AG08396 (cell line): Measurements from ENCODE around the gene LRG1.
A peak's percentile ranks its signal among the peaks of the same experiment; 100 is the strongest.
"Not testable (repeated sequence)": the region's sequence is repeated elsewhere in the genome, so short reads cannot be mapped to it uniquely, and the experiment has no call there.

Source experiments
- DNase-seq: peaks from one replicate; pipeline ENCODE4 v3.0.0; 2012; ENCODE audit warnings: low spot score, mixed read lengths

LRG1 gene

GRCh38 chr19:4550479-4551050, 10.7 kb upstream of the LRG1 start:
- DNase-seq: no peak

GRCh38 chr19:4550018-4550417, 10.2 kb upstream of the LRG1 start:
- no peak for DNase-seq

GRCh38 chr19:4548238-4548584, 8.4 kb upstream of the LRG1 start:
- DNase-seq: no peak

- DNase-seq: no peak
These were observed 7.7 kb upstream of the LRG1 start for GRCh38 chr19:4547303-4548237.

GRCh38 chr19:4543842-4544647, 4.2 kb upstream of the LRG1 start:
- DNase-seq: no peak

- DNase-seq: no peak
These were observed 3.3 kb upstream of the LRG1 start for GRCh38 chr19:4542896-4543841.

GRCh38 chr19:4541806-4542145, 1.9 kb upstream of the LRG1 start:
- not testable (repeated sequence) for DNase-seq

- no peak for DNase-seq
These were observed 1.4 kb upstream of the LRG1 start for GRCh38 chr19:4541114-4541805.

GRCh38 chr19:4539169-4539692, 605 bp downstream of the LRG1 start:
- no peak for DNase-seq

GRCh38 chr19:4538601-4538954, 1.3 kb downstream of the LRG1 start:
- no peak for DNase-seq

- no peak for DNase-seq
These were observed 1.8 kb downstream of the LRG1 start for GRCh38 chr19:4537953-4538600.

- no peak for DNase-seq
These were observed 3.0 kb downstream of the LRG1 start for GRCh38 chr19:4536798-4537197.

- peak; percentile 88 for DNase-seq
These were observed 4.8 kb downstream of the LRG1 start, which contains the start of gene PLIN5 for GRCh38 chr19:4534836-4535658. PLIN5 (minus strand) TSS chr19:4535224; CDS start chr19:4534074, 1,150 bp downstream.

- DNase-seq: no peak
These were observed 5.9 kb downstream of the LRG1 start for GRCh38 chr19:4533835-4534424.

- no peak for DNase-seq
These were observed 6.5 kb downstream of the LRG1 start for GRCh38 chr19:4533334-4533733.

GRCh38 chr19:4531562-4532165, 8.2 kb downstream of the LRG1 start:
- no peak for DNase-seq

GRCh38 chr19:4529924-4530522, 9.8 kb downstream of the LRG1 start:
- no peak for DNase-seq

- no peak for DNase-seq
These were observed 11.0 kb downstream of the LRG1 start for GRCh38 chr19:4528843-4529242.
